Neural progenitor cell (in vitro differentiated cells): Measurements from ENCODE around the gene MARK3. TPM values are rescaled to one million over a fixed set of nuclear protein-coding genes. Genes with fewer than 3 reads are reported as not detected.

Experiments used
- DNase-seq: peaks from one replicate; pipeline ENCODE4 v3.0.0-alpha.2; 2016; ENCODE audit warnings: low spot score
- H2AFZ ChIP-seq: fragments of 200-600 bp; sonication (generic); replicated peaks from 2 replicates; pipeline ENCODE4 v1.6.1; 2016; ENCODE audit warnings: antibody characterized with exemption
- H3F3A ChIP-seq: fragments of 200-600 bp; sonication (generic); 2 replicates; pipeline ENCODE4 v1.6.1; 2016; ENCODE audit warnings: antibody characterized with exemption, low read depth
- H3K27ac ChIP-seq: fragments of 200-600 bp; sonication (generic); 2 replicates; pipeline ENCODE4 v1.5.1; 2016; ENCODE audit warnings: mild to moderate bottlenecking
- H3K27me3 ChIP-seq: fragments of 200-600 bp; sonication (generic); 2 replicates; pipeline ENCODE4 v1.6.1; 2016; ENCODE audit warnings: mild to moderate bottlenecking, moderate library complexity
- H3K36me3 ChIP-seq: fragments of 200-600 bp; sonication (generic); 2 replicates; pipeline ENCODE4 v1.5.1; 2016
- H3K4me1 ChIP-seq: fragments of 200-600 bp; sonication (generic); 2 replicates; pipeline ENCODE4 v1.6.1; 2016; ENCODE audit warnings: mixed run types
- H3K4me2 ChIP-seq: fragments of 200-600 bp; sonication (generic); 2 replicates; pipeline ENCODE4 v1.6.1; 2016
- H3K4me3 ChIP-seq: fragments of 200-600 bp; sonication (generic); 2 replicates; pipeline ENCODE4 v1.5.1; 2016
- H3K79me2 ChIP-seq: fragments of 200-600 bp; sonication (generic); 2 replicates; pipeline ENCODE4 v1.6.1; 2016; ENCODE audit warnings: low read depth
- H3K9ac ChIP-seq: fragments of 200-600 bp; sonication (generic); 2 replicates; pipeline ENCODE4 v1.6.1; 2016
- H3K9me3 ChIP-seq: fragments of 200-600 bp; sonication (generic); 2 replicates; pipeline ENCODE4 v1.5.1; 2016; ENCODE audit warnings: low read depth
- H4K20me1 ChIP-seq: fragments of 200-600 bp; sonication (generic); 2 replicates; pipeline ENCODE4 v1.6.1; 2016; ENCODE audit warnings: low read depth
- H3K27ac Mint-ChIP-seq: 3 replicates; pipeline ENCODE4 v1.8.0; 2021; ENCODE audit warnings: mixed read lengths
- H3K27me3 Mint-ChIP-seq: 2 replicates; pipeline ENCODE4 v1.8.0; 2022; ENCODE audit warnings: low read depth, mild to moderate bottlenecking, inconsistent platforms, moderate library complexity, mixed read lengths; ENCODE audit not compliant: insufficient read depth
- H3K36me3 Mint-ChIP-seq: 3 replicates; pipeline ENCODE4 v1.8.0; 2021; ENCODE audit warnings: mixed read lengths
- H3K4me1 Mint-ChIP-seq: 3 replicates; pipeline ENCODE4 v1.8.0; 2021; ENCODE audit warnings: mixed read lengths
- H3K4me3 Mint-ChIP-seq: 3 replicates; pipeline ENCODE4 v1.8.0; 2021; ENCODE audit warnings: mild to moderate bottlenecking, moderate library complexity, mixed read lengths
- H3K9me3 Mint-ChIP-seq: 3 replicates; pipeline ENCODE4 v1.8.0; 2020; ENCODE audit warnings: mixed read lengths
- EZH2 ChIP-seq: fragments of 200-600 bp; sonication (generic); IDR thresholded peaks from 2 replicates; pipeline ENCODE4 v1.6.1; 2017; ENCODE audit warnings: antibody characterized with exemption, mild to moderate bottlenecking, moderate library complexity
- EZH2phosphoT487 ChIP-seq: fragments of 200-600 bp; sonication (generic); IDR thresholded peaks from 2 replicates; pipeline ENCODE4 v1.6.1; 2017; ENCODE audit warnings: antibody characterized with exemption
- total RNA-seq: library from RNA; depleted of rRNA; stranded (reverse); fragments of >200 nt; gene quantifications from 2 replicates; pipeline ENCODE4 v1.2.3, GENCODE V29; 2015; ENCODE audit warnings: low replicate concordance
- TF ChIP-seq, protein P1 (sequence below): fragments of 200-600 bp; sonication (generic); IDR thresholded peaks from 2 replicates; pipeline ENCODE4 v1.5.1; 2017; ENCODE audit warnings: antibody characterized with exemption, mild to moderate bottlenecking

The MARK3 gene
- total RNA-seq, 1 donor from 2014 or later, result 80.7 TPM

DNA sequence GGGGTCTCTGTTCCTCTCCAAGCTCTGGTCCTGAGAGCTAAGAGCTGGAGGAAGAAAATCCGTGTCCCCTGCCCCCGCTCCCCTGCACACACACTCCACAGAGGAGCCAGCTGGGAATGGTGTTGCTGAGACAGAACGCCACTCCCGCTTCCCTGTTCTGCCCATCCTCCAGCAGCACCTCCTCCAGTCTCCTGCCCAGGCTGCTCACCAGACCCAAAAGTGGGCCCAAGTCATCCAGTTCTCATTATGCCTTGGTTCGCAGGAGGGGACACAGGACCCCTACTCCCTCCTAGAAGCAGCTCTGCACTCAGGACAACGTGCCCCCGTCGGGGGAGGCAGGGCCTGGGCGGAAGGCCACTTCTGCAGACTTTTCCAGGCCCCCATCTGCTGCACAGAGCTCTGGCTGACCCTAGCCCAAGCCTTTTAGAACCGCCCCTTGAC lies 143.0 kb downstream of the MARK3 start:
- peak overlapping the region; percentile 96 for H3K4me3 Mint-ChIP-seq
- peak overlapping the region; percentile 93 for H3K4me2 ChIP-seq
- peaks cover 28% of the 10 kb centered on the region for H4K20me1 ChIP-seq
- H3K36me3 Mint-ChIP-seq, result no peaks in the 10 kb centered on the region
- H3K36me3 ChIP-seq, result no peaks in the 10 kb centered on the region
- H3K27ac Mint-ChIP-seq, result peak overlapping the region; percentile 97
- H3K27ac ChIP-seq, result no peak overlapping the region
- DNase-seq, result no peak
- H3F3A ChIP-seq, result peaks cover 14% of the 10 kb centered on the region
- H3K4me3 ChIP-seq, result peak overlapping the region; percentile 88
- peak overlapping the region; percentile 38 for H3K9ac ChIP-seq
- H3K4me1 ChIP-seq, result peaks cover 25% of the 10 kb centered on the region
- no peak overlapping the region for H2AFZ ChIP-seq
- H3K27me3 ChIP-seq, result peaks cover 17% of the 10 kb centered on the region
- H3K79me2 ChIP-seq, result peaks cover 17% of the 10 kb centered on the region
- H3K4me1 Mint-ChIP-seq, result peaks cover 51% of the 10 kb centered on the region
- TF ChIP-seq EZH2phosphoT487 (no peak), EZH2 (no peak)
- TF ChIP-seq, protein P1, sequence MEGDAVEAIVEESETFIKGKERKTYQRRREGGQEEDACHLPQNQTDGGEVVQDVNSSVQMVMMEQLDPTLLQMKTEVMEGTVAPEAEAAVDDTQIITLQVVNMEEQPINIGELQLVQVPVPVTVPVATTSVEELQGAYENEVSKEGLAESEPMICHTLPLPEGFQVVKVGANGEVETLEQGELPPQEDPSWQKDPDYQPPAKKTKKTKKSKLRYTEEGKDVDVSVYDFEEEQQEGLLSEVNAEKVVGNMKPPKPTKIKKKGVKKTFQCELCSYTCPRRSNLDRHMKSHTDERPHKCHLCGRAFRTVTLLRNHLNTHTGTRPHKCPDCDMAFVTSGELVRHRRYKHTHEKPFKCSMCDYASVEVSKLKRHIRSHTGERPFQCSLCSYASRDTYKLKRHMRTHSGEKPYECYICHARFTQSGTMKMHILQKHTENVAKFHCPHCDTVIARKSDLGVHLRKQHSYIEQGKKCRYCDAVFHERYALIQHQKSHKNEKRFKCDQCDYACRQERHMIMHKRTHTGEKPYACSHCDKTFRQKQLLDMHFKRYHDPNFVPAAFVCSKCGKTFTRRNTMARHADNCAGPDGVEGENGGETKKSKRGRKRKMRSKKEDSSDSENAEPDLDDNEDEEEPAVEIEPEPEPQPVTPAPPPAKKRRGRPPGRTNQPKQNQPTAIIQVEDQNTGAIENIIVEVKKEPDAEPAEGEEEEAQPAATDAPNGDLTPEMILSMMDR, result no peak
- no peaks in the 10 kb centered on the region for H3K9me3 Mint-ChIP-seq
- peaks cover 11% of the 10 kb centered on the region for H3K27me3 Mint-ChIP-seq
- H3K9me3 ChIP-seq, result no peaks in the 10 kb centered on the region

DNA sequence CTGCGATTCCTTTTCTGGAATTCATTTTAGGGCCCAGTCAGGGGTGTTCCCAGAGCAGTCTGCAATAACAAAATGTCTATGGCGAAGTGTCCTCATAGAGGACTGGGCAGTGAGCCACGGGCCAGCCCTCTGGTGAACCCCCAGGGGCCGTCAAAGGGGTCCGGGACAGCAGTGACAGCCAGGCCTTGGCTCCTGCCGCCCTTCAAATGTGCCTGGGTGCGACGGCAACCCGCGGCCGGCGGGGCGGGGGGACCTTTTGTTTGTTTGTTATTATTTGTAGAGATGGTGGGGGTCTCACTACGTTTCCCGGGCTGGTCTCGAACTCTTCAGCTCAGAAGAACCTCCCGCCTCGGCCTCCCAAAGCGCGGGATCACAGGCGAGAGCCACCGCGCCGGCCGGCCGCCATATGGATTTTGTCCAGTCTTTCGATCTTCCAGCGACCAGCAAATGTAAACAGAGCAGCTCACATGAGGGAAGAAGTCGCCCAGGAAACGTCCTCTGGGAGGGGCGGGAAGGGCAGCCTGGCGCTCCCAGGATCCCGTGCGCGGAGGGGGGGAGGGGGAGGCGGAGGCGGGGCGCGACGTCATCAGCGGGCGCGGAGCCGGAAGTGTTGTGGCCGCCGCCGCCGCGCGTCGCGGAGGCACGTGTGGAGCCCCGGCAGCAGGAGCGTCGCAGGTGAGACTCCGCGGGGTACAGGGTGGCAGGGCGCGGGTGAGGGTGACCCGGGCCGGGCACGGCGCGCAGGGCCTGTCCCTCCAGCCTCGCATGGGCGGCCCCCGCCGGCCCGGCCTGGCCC lies 143.6 kb downstream of the MARK3 start, which contains the start of gene TRMT61A:
Gene TRMT61A (plus strand): TSS at position 610 of the 796 bp plus-strand sequence. CDS start 783 bp downstream, outside the sequence.
- Histone ChIP-seq H4K20me1 (peaks cover 28% of the 10 kb centered on the region), H3K4me3 (peak within 1 kb of the TSS; percentile 88), H3K9ac (peak within 1 kb of the TSS; percentile 38), H3K9me3 (no peaks in the 10 kb centered on the region), H3K79me2 (peaks cover 17% of the 10 kb centered on the region), H2AFZ (peak within 1 kb of the TSS; percentile 60), H3K36me3 (no peaks in the 10 kb centered on the region), H3K4me1 (peaks cover 22% of the 10 kb centered on the region), H3K27me3 (peaks cover 11% of the 10 kb centered on the region), H3K4me2 (peak within 1 kb of the TSS; percentile 93), H3K27ac (no peak within 1 kb of the TSS), H3F3A (peaks cover 8% of the 10 kb centered on the region)
- no peak for TF ChIP-seq EZH2phosphoT487
- no peak for TF ChIP-seq EZH2
- TF ChIP-seq, protein P1, result no peak
- Mint-ChIP-seq H3K27ac (peak within 1 kb of the TSS; percentile 97), H3K9me3 (no peaks in the 10 kb centered on the region), H3K27me3 (peaks cover 7% of the 10 kb centered on the region), H3K4me3 (peak within 1 kb of the TSS; percentile 96), H3K4me1 (peaks cover 45% of the 10 kb centered on the region), H3K36me3 (no peaks in the 10 kb centered on the region)
- peak; percentile 93 for DNase-seq

DNA sequence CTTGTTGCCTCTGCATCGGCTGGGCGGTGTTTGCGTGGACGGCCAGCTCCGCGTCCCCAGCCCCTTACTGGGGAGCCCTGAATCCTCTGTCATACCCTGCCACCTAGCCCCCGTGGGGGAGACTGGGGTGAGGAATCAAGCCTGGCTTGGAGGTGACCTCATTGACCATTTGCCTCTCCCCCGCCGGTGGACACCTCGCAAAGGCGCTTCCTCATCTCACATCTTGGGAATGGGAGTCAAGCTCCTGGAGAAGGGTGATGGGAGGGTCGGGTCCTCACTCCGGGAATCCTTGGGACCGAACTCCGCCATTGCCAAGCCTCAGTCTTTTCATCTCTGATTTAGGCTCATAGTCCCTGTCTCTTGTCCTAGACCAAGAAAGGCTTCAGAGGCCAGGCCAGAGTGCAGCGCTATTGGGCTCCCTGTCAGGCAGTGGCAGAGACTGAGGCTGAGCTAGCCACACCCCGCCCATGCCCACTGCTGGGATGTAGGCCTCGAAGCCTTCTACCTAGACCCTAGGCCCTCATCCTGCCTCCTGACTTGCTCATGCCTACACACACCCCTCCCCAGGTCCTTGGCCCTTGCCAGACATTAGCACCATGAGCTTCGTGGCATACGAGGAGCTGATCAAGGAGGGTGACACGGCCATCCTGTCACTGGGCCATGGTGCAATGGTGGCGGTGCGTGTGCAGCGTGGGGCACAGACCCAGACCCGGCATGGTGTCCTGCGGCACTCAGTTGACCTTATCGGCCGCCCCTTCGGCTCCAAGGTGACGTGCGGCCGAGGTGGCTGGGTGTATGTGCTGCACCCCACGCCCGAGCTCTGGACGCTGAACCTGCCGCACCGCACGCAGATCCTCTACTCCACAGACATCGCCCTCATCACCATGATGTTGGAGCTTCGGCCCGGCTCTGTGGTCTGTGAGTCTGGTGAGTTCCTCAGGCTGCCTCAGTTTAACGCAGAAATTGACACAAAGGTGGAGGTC lies 144.5 kb downstream of the MARK3 start:
- DNase-seq, result no peak
- H3K27me3 Mint-ChIP-seq, result peaks cover 4% of the 10 kb centered on the region
- Histone ChIP-seq H3K9ac (peak overlapping the region; percentile 31), H3F3A (peaks cover 1% of the 10 kb centered on the region), H4K20me1 (peaks cover 28% of the 10 kb centered on the region), H3K79me2 (peaks cover 17% of the 10 kb centered on the region), H3K27ac (no peak overlapping the region), H2AFZ (peak overlapping the region; percentile 60), H3K4me2 (peak overlapping the region; percentile 93), H3K4me3 (peak overlapping the region; percentile 88), H3K4me1 (peaks cover 17% of the 10 kb centered on the region), H3K27me3 (peaks cover 2% of the 10 kb centered on the region), H3K9me3 (no peaks in the 10 kb centered on the region), H3K36me3 (no peaks in the 10 kb centered on the region)
- TF ChIP-seq EZH2phosphoT487 (no peak), EZH2 (no peak)
- TF ChIP-seq, protein P1, result no peak
- peaks cover 38% of the 10 kb centered on the region for H3K4me1 Mint-ChIP-seq
- H3K9me3 Mint-ChIP-seq, result no peaks in the 10 kb centered on the region
- H3K27ac Mint-ChIP-seq, result no peak overlapping the region
- peak overlapping the region; percentile 96 for H3K4me3 Mint-ChIP-seq
- no peaks in the 10 kb centered on the region for H3K36me3 Mint-ChIP-seq
